GM21528 (cell line): Measurements from ENCODE around the gene PLXNB2.

Source experiments
- ATAC-seq: cut with Tn5 transposase; IDR thresholded peaks from one replicate; pipeline ENCODE4 v1.9.1; 2021; ENCODE audit warnings: mild to moderate bottlenecking, moderate library complexity; ENCODE audit not compliant: unreplicated experiment, low FRiP score

Gene PLXNB2

GRCh38 chr22:50299785-50300619 is 7.4 kb downstream of the PLXNB2 start:
- ATAC-seq = no peak

GRCh38 chr22:50298937-50299784 is 8.3 kb downstream of the PLXNB2 start:
- ATAC-seq = no peak

GRCh38 chr22:50298266-50298637 is 9.2 kb downstream of the PLXNB2 start:
- ATAC-seq = no peak

- ATAC-seq = no peak
Observed at GRCh38 chr22:50297510-50298265, 9.8 kb downstream of the PLXNB2 start.

- no peak for ATAC-seq
Observed at GRCh38 chr22:50296658-50297490, 10.6 kb downstream of the PLXNB2 start.

GRCh38 chr22:50294319-50294656 is 13.2 kb downstream of the PLXNB2 start:
- ATAC-seq = no peak

GRCh38 chr22:50293441-50294318 is 13.8 kb downstream of the PLXNB2 start:
- no peak for ATAC-seq

- ATAC-seq = no peak
Observed at GRCh38 chr22:50292643-50293440, 14.6 kb downstream of the PLXNB2 start.

- no peak for ATAC-seq
Observed at GRCh38 chr22:50289942-50290630, 17.4 kb downstream of the PLXNB2 start.

- ATAC-seq = no peak
Observed at GRCh38 chr22:50289151-50289941, 18.1 kb downstream of the PLXNB2 start.

- no peak for ATAC-seq
Observed at GRCh38 chr22:50287731-50288130, 19.7 kb downstream of the PLXNB2 start.

GRCh38 chr22:50286701-50287318 is 20.6 kb downstream of the PLXNB2 start:
- ATAC-seq = no peak

- no peak for ATAC-seq
Observed at GRCh38 chr22:50286275-50286674, 21.2 kb downstream of the PLXNB2 start.

GRCh38 chr22:50285568-50286229 is 21.7 kb downstream of the PLXNB2 start:
- ATAC-seq = no peak

GRCh38 chr22:50284479-50284878 is 23.0 kb downstream of the PLXNB2 start:
- ATAC-seq = no peak

GRCh38 chr22:50283821-50284220 is 23.6 kb downstream of the PLXNB2 start:
- ATAC-seq = no peak
